HG02852 (cell line): ENCODE results near the gene TMPRSS6.

Source experiments
- ATAC-seq: cut with Tn5 transposase; IDR thresholded peaks from one replicate; pipeline ENCODE4 v1.9.1; 2021; ENCODE audit warnings: mild to moderate bottlenecking, moderate library complexity; ENCODE audit not compliant: unreplicated experiment

The TMPRSS6 gene

DNA sequence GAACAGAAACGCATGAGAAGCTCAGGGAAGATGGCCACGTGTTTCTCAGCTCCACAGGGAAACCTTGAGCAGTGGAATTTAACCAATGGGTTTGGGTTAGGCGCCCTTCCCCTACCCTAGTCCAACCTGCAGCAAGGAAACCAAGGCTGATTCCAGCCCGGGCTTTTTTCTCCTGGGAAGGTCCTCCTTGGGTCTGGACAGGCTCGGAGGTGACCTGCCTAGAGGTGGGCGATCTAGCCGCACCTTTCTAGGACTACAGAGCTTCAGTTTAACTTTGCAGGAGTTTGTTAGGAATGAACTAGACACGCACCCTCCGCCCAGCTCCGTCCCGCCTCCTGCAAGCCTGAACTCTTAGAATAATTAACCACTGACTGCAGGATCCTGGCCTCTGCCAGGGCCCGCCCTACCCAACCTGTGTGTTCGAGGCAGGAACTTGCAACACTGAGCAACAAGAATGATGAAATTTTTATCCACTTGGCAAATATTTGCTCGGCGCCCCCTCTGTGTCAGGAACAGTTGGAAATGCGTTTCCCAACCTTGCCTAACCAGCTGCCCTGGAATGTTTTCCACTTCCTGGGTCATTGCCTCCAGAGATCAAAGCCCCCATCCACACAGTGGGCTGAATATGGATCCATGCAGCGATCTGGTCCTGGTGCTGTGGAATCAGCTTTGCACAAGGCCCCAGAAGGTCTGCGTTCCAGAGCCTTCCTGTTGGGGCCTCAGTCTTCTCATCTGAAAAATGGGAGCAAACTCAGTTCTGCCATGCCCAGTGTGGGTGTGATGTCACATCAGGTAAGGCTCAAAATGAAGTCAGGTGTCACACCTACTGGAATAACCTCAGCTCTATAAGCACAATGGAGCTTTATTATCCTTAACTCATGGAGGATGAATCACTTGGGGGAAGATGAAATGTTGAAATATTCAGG, 76.7 kb downstream of the TMPRSS6 start:
- ATAC-seq: no peak

GRCh38 chr22:37032134-37032534, 77.4 kb downstream of the TMPRSS6 start:
- ATAC-seq: no peak

GRCh38 chr22:37030560-37031281, 78.8 kb downstream of the TMPRSS6 start:
- no peak for ATAC-seq

- ATAC-seq: no peak
These were observed 80.5 kb downstream of the TMPRSS6 start for GRCh38 chr22:37028692-37029674.

GRCh38 chr22:37027556-37027955, 82.0 kb downstream of the TMPRSS6 start:
- no peak for ATAC-seq

GRCh38 chr22:37026325-37026724, 83.2 kb downstream of the TMPRSS6 start:
- ATAC-seq: no peak

DNA sequence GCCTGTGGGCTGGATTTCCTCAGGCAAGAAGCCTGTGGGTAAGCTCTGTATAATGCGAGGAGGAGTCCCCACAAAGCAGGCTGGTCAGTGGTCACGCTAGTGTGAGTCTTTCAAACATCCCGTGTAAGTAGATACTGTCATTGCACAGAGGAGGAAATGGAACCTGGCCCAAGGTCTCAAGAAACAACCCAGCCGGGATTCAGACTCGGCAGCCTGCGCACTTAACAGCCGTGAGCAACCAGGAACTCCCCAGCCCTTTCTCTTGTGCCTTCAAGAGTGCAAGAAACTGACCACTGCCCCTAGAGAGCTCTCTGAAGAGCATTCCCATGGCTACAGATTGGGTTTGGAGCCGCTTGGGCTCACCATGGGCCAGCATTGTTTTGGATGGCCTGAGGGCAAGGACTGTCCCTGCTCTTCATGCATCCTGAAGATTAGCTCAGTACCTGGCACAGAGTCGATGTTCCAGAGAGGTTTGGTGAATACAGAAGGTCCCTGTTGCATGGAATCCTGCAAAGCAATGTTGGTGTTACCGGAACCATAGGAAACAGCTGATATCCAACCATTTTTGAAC, 83.9 kb downstream of the TMPRSS6 start:
- no peak for ATAC-seq

DNA sequence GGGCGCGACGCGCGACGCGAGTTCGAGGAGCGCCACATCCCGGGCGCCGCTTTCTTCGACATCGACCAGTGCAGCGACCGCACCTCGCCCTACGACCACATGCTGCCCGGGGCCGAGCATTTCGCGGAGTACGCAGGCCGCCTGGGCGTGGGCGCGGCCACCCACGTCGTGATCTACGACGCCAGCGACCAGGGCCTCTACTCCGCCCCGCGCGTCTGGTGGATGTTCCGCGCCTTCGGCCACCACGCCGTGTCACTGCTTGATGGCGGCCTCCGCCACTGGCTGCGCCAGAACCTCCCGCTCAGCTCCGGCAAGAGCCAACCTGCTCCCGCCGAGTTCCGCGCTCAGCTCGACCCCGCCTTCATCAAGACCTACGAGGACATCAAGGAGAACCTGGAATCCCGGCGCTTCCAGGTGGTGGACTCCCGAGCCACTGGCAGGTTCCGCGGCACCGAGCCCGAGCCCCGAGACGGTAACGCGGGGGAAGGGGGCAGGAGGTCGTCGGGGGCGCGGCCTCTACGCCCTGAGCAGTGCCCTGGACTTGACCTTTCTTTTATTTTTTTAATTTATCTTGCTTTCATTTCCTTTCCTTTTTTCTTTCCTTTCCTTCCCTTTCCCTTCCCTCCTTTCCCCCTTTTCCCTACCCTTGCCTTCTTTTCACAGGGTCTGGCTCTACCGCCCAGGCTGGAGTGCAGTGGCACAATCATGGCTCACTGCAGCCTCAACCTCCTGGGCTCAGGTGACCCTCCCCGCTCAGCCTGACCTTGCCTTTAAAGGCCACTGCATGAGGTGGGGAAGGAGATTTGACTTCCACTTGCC, 85.0 kb downstream of the TMPRSS6 start:
- no peak for ATAC-seq

DNA sequence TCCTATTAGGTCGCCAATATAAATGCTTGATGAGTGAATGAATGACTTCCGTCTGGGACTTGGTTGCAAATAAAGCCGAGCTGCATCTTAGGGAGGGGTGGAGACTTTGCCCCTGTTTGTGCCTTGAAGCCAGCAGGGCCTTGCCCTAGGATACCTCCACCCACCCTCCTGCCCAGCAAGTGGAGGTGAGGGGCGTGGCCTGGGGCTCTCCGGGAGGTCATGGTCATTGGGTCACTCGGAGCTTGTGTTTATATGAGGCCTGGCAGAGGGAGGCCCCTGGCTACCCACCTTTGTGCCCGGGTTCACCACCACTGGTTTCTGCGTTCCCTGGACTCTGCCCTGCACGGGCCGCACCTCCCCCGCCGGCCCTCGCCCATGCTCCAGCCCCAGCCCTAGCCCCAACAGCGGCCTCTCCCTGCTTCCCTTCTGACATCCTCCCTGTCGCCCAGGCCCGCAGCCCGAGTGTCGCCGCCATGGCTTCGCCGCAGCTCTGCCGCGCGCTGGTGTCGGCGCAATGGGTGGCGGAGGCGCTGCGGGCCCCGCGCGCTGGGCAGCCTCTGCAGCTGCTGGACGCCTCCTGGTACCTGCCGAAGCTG, 85.7 kb downstream of the TMPRSS6 start:
- ATAC-seq: no peak

GRCh38 chr22:37022483-37023337, 86.8 kb downstream of the TMPRSS6 start:
- no peak for ATAC-seq

DNA sequence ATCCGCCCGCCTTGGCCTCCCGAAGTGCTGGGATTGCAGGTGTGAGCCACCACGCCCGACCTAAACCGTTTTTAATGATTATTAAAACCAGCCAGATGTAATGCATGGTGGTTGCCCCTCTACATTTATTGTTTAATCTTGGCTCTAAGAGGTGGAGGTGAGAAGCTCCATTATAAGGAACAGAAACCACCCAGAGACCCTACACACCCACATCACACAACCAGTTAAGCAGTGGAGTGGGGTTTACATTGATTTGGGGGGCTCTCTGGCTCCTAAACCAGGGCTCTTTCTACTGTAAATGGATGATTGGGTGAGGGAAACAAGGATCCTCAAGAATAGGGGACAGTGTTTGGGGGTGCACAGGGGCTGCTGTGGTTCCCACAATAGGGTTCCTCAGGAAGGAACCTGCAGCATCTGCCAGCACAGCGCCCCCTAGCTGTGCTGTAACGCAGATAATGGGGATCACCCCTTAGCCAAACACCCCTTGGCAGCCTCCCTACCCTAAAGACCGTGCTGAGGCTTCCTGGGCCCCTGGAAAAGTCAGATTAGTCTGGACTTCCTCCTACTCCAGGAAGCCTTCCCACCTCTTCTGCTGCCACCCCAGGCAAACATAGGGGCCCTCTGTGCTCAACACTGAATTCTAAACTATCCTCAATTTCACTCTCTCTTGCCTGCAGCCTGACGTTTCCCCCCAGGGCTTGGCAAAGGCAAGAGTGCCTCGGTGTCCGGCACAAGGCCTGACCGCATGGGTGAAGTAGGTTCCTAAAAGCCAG, 87.6 kb downstream of the TMPRSS6 start:
- ATAC-seq: no peak

DNA sequence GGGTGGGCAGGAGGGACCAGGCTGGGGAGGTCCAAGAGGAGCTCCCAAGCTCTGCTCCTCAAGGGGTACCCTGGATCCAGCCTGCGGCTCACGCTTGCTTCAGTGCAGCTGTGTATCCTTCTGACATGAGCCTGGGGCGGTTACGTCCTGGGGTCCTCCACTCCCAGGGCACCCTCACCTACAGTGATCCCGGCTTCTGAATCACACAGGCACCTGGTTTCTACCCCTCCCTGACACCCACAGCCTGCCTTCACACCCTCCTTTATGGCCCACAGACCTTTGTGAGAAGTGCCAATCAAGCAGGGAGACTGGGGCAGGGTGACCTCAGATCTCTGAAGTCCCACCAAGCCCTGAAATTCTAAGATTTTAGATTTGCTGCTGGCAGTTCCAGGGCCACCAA, 88.5 kb downstream of the TMPRSS6 start:
- ATAC-seq: no peak

GRCh38 chr22:37020192-37020479, 89.4 kb downstream of the TMPRSS6 start:
- no peak for ATAC-seq

DNA sequence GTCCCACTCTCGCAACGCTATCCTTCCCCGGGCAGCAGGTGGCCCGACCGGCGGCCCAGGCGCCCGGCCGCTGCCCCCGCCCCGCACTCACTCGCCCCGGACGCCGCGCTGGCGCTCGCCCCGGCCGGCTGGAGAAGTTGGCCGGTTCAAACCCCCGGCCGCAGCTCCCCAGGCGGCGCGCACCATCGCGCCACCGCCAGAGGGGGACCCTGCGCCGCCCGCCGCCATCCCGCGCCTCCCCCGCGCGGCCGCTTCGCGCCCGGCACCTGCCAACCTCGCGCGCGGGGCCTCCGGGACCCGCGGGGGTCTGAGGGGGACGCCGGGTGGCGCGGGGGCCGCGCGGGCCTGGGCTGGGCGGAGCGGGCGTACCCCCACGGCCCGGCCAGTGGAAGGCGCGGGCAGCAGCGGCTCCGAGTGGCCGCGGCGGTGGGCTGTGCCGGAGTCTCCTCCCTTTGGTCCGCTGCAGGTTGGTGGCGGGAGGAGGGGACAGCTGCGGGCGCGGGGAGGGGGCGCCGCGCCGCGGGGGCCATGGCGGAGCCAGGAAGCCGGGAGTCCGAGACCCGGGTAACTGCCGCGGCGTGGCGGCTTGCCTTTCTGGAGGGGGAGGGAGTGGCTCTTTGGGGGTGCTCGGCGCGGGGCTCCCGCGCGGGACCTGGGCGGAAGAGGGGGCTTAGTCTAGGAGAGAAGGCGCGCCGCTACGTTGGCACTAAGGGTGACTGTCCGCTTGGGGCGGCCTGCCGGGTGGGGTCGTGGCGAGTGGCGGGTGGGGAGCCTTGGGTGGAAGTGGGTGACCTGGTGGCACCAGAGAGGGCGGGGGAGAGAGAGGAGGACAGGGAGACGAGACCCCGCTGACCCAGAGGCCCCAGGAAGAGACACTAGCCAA, 90.0 kb downstream of the TMPRSS6 start, which contains the start of the genes MPST and TST:
TSS of gene MPST (plus strand) at position 434 of the 883 bp plus-strand sequence. CDS start at position 529, 95 bp downstream.
TSS of gene TST (minus strand) at position 139 of the 883 bp plus-strand sequence. CDS start 715 bp downstream, outside the sequence.
- peak; percentile 69 for ATAC-seq

- peak; percentile 24 for ATAC-seq
These were observed 90.7 kb downstream of the TMPRSS6 start for GRCh38 chr22:37018815-37019308.

DNA sequence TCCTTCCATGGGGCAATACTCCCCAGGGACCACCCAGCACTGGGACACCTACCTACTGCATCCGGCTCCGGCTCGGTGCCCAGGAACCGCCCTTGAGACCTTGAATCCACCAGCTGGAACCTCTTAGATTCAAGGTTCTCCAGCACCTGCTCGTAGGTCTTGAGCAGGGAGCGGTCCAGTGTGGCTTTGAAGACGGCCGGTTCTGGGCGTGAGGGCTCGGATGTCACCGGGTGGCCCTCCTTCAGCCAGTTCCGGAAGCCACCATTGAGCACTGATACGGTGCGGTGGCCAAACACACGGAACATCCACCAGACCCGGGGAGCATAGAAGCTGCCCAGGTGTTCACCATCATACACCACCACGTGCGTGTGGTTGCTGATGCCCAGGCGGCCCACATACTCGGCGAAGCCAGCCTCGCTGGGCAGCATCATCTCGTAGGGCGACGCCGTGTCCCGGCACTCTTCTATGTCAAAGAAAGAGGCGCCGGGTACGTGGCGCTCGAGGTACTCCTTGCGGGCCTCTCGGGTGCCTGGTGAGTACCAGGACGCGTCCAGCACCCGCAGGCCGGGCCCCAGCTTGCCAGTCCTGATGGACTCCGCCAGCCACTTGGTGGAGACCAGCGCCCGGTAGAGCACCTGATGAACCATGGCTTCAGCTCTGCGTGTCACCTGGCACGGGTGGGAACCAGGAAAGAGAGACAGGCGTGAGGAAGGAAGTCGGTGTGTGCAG, 91.3 kb downstream of the TMPRSS6 start:
- no peak for ATAC-seq
